Brain microvascular endothelial cell (primary cell): ENCODE measurements around the gene ETS1.

ENCODE experiments used
- DNase-seq: peaks from one replicate; pipeline ENCODE4 v3.0.0-alpha.2; 2020
- H3K27ac ChIP-seq: fragments of 250-450 bp; sonication (Bioruptor Pico); 2 replicates; pipeline ENCODE4 v1.5.1; 2020; ENCODE audit warnings: mild to moderate bottlenecking, moderate library complexity
- H3K27me3 ChIP-seq: fragments of 250-450 bp; sonication (Bioruptor Pico); replicated peaks from 2 replicates; pipeline ENCODE4 v1.5.1; 2020; ENCODE audit warnings: mild to moderate bottlenecking
- H3K36me3 ChIP-seq: fragments of 250-450 bp; sonication (Bioruptor Pico); replicated peaks from 2 replicates; pipeline ENCODE4 v1.5.1; 2020; ENCODE audit warnings: mild to moderate bottlenecking
- H3K4me3 ChIP-seq: 2 replicates; pipeline ENCODE4 v1.5.1; 2011; ENCODE audit warnings: low read depth, mild to moderate bottlenecking, control low read depth, low read length, moderate library complexity
- in situ Hi-C: cut with HindIII; loops from 2 replicates; pipeline ENCODE4 v1.10.0; 2017; ENCODE audit warnings: low sequenced_read_pairs, low pct_ligation_motif_present
- TF ChIP-seq, protein P1 (sequence below): IDR thresholded peaks from 2 replicates; pipeline ENCODE4 v1.5.1; 2011; ENCODE audit warnings: low read depth, mild to moderate bottlenecking, moderate library complexity, low read length, control low read depth, inconsistent platforms; ENCODE audit errors: missing control alignments

ETS1 gene

DNA sequence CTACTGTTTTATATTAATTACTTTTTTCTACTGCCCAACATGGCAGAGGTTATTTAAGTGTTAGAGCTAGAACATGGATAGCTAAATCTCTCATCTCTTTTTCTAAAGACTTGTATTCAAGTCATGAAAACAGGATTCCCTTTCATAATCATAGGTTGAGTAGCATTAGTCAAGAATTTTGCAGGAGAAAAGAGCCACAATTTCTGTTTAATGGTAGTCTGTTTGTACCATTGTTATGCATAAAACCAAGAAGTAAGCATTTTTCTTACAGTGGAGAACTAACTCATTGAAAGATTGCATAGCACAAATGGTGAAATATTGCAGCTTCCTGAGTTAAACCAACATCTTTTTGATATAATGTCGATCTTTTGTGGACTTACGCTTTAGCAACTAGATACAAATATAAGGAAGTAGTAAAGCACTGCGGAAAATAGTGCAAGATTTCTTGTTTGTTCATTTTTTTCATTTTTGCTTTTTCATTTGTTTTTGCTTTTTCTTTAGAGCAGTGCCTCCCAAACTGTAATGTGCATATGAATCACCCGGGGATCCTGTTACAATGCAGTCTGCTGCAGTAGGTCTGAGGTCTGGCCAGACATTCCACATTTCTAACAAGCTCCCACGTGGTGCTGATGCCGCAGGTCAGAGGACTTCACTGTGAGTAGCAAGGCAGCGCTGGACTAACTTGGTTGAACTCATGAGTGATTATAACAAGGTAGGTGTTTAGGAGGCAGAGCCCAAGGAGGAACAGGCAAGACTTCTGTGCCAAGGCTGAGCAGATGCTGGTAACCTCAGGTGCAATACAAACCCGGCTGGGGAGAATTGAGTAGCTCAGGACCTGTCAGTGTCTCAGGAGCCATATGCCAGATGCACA lies 4.6 kb downstream of the ETS1 start:
- TF ChIP-seq, protein P1, sequence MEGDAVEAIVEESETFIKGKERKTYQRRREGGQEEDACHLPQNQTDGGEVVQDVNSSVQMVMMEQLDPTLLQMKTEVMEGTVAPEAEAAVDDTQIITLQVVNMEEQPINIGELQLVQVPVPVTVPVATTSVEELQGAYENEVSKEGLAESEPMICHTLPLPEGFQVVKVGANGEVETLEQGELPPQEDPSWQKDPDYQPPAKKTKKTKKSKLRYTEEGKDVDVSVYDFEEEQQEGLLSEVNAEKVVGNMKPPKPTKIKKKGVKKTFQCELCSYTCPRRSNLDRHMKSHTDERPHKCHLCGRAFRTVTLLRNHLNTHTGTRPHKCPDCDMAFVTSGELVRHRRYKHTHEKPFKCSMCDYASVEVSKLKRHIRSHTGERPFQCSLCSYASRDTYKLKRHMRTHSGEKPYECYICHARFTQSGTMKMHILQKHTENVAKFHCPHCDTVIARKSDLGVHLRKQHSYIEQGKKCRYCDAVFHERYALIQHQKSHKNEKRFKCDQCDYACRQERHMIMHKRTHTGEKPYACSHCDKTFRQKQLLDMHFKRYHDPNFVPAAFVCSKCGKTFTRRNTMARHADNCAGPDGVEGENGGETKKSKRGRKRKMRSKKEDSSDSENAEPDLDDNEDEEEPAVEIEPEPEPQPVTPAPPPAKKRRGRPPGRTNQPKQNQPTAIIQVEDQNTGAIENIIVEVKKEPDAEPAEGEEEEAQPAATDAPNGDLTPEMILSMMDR, result no peak
- in situ Hi-C loops, result no loop called here
- Histone ChIP-seq H3K4me3 (no peak overlapping the region), H3K27me3 (no peaks in the 10 kb centered on the region), H3K27ac (peak overlapping the region; percentile 55), H3K36me3 (no peaks in the 10 kb centered on the region)
- DNase-seq, result peak; percentile 98

DNA sequence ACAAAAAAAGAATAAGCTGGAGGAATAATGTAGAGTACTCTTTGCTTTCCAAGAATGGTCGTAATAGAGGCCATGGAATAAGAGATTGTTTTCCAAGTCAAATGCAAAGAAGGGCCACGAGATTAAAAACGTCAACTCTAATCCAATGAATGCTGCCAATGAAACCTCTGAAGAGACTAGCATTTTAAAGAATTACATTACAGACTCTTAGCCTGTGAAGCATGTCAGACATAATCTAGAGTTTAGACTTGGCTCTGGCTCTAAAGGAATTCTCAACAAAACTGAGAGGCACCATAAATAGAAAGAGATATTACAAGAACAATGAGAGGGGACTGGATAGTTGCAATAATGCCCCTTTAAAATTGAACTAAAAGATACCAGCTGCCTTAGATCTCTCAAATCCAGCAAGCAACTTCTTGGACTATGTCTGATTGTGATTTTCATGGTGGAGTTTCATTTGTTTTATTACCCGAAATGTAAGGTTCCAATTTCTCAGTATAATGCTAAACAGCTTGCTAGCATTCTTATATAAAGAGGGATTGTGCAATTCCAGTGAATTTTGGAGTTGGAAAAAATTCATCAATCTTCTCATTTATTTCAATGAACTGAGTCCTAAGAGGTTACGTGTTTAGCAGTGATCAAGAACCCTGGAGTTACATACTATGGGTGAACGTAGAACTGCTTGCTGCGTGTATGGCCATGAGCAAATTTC lies 5.6 kb downstream of the ETS1 start:
- Histone ChIP-seq H3K27me3 (no peaks in the 10 kb centered on the region), H3K36me3 (no peaks in the 10 kb centered on the region), H3K27ac (no peak overlapping the region), H3K4me3 (no peak overlapping the region)
- TF ChIP-seq, protein P1, result no peak
- no peak for DNase-seq
- in situ Hi-C loops, result no loop called here

DNA sequence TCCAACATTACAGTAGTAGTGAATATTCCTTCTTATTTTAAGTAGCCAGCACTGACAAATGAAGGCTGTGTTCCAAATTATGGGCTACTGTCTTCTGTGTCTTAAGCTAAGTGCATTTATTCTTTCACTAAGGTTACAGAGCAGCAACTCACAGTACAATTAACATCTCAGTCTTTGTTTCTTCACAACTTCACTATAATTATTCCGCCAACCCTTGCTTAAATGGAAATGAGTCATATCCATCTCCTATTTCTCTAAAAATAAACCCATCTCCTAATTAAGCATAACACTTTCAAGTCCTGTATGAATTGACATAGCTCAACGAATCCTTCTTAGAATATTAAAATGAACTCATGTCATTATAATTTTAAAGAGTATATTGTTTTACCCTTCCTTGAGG lies 6.7 kb downstream of the ETS1 start:
- no peak for DNase-seq
- in situ Hi-C loops, result no loop called here
- TF ChIP-seq, protein P1, result no peak
- H3K4me3 ChIP-seq, result no peak overlapping the region
- no peaks in the 10 kb centered on the region for H3K36me3 ChIP-seq
- H3K27me3 ChIP-seq, result no peaks in the 10 kb centered on the region
- H3K27ac ChIP-seq, result no peak overlapping the region

DNA sequence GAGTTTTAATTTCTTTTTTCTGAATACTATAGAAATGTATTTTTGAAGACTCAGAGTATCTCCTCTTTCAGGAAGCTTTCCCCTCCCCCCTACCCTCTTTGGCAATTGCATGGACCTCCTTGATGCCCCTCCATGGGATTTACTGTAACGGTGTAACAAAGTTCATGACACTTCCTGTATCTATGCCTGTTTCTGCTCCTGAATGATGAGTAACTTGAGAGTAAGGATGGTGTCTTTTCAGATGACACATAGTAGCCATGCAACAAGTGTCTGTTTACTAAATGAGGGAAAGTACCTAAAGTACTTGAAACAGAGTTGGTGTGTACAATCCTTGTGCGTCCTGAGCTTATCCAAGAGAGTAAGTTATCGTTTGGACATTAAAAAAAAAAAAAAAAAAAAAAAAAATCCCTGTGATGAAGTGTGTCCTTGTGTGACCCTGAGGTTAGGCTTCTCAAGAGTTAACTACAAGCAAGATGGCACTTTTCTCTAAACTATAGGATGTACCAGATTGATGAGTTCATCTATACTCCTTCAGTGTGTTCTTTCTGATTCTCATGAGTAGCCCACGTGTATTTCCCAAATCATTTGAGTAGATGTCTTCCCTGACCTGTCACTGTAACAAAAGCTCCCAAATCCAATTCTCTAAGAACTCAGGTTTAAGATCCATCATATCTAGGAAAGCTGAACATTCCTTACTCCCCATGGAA lies 7.4 kb downstream of the ETS1 start:
- no peak overlapping the region for H3K27ac ChIP-seq
- H3K27me3 ChIP-seq, result no peaks in the 10 kb centered on the region
- no peaks in the 10 kb centered on the region for H3K36me3 ChIP-seq
- TF ChIP-seq, protein P1, result no peak
- peak; percentile 11 for DNase-seq
- in situ Hi-C loops, result no loop called here
- H3K4me3 ChIP-seq, result no peak overlapping the region

DNA sequence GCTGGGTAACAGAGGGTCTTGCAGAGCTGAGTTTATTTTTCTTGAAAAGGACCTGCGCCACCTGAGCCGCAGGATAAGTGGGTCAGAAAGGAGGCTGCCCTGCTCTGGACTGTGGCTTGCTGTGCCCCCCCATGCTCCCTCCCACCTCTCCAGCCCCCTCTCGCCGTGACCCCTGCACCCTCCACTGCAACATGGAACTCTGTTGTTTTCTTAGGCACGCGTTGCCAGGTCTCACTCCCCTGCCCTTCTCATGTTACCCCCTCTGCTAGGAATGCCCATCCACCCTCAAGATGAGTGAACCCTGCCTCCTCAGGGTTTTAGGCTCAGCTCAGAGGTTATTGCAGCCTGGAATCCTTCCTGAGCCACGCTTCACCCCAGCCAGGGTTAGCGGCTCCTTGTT lies 10.8 kb downstream of the ETS1 start:
- no peak overlapping the region for H3K4me3 ChIP-seq
- H3K27ac ChIP-seq, result no peak overlapping the region
- no peaks in the 10 kb centered on the region for H3K27me3 ChIP-seq
- DNase-seq, result no peak
- H3K36me3 ChIP-seq, result no peaks in the 10 kb centered on the region
- in situ Hi-C loops, result no loop called here
- TF ChIP-seq, protein P1, result no peak
